PFSK-1 (cell line): Measurements from ENCODE around the gene APBA2.

Experiments
- FOXP2 ChIP-seq: optimal IDR thresholded peaks from 2 replicates; pipeline ENCODE3; 2011; ENCODE audit warnings: borderline replicate concordance, control low read depth, inconsistent platforms; ENCODE audit not compliant: insufficient read depth; ENCODE audit errors: extremely low read length, extremely low read depth
- TAF1 ChIP-seq: IDR thresholded peaks from 2 replicates; pipeline ENCODE4 v1.6.1; 2012; ENCODE audit warnings: low read length, control low read depth, borderline replicate concordance; ENCODE audit not compliant: insufficient read depth

DNA sequence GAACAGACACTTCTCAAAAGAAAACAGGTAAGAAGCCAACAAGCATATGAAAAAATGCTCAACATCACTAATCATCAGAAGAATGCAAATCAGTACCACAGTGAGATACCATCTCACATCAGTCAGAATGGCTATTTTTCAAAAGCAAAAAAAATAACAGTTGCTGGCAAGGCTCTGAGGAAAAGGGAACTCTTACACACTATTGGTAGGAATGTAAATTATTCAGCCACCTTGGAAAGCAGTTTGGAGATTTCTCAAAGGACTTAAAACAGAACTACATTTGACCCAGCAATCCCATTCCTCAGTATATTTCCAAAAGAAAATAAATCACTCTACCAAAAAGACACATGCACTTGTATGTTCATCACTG is 95.6 kb downstream of the APBA2 start:
- TF ChIP-seq TAF1 (no peak), FOXP2 (no peak)
